ENCODE data around the gene RTN4RL2.
A peak's percentile ranks its signal among the peaks of the same experiment; 100 is the strongest.

Gene RTN4RL2

GRCh38 chr11:57425565-57426438, 34.5 kb upstream of the RTN4RL2 start:
- peak overlapping the region; percentile 93 for H3K4me2 ChIP-seq (ENCODE audit: low read depth, low read length, poor library complexity, severe bottlenecking)
- H3K27ac ChIP-seq (ENCODE audit: low read depth, low read length), result peak overlapping the region; percentile 76
- peak overlapping the region; percentile 94 for H3K9ac ChIP-seq (ENCODE audit: low read length)
- H4K20me1 ChIP-seq (ENCODE audit: low read depth, low read length), result no peaks in the 10 kb centered on the region; the same call in 1 of the 2 replicates
- no peak for TF ChIP-seq EZH2phosphoT487 (conservative IDR thresholded peaks at IDR 0.05; ENCODE audit: low read length)
- no peak for TF ChIP-seq CTCF (IDR thresholded peaks at IDR 0.05; ENCODE audit: insufficient read depth, low read length, poor library complexity, severe bottlenecking)
- H3K79me2 ChIP-seq (ENCODE audit: insufficient read depth, low read length), result peaks cover 52% of the 10 kb centered on the region
- H3K27me3 ChIP-seq (ENCODE audit: low read length), result no peaks in the 10 kb centered on the region
- H3K9me2 ChIP-seq (replicated peaks; ENCODE audit: insufficient read depth, low read length), result no peaks in the 10 kb centered on the region
- H3K9me3 ChIP-seq (ENCODE audit: insufficient read depth, low read length), result no peaks in the 10 kb centered on the region
- H3K36me3 ChIP-seq (ENCODE audit: low read length), result peaks cover 25% of the 10 kb centered on the region
- peaks cover 9% of the 10 kb centered on the region; the same call in 1 of the 2 replicates for H3F3A ChIP-seq (ENCODE audit: insufficient read depth)
- peak overlapping the region; percentile 82 for H3K4me3 ChIP-seq (ENCODE audit: insufficient read depth, low read length, poor library complexity, severe bottlenecking)
- H2AFZ ChIP-seq (ENCODE audit: low read depth, low read length, severe bottlenecking), result no peak overlapping the region

GRCh38 chr11:57426439-57426928, 33.8 kb upstream of the RTN4RL2 start:
- Histone ChIP-seq H3K79me2 (ENCODE audit: insufficient read depth, low read length) (peaks cover 45% of the 10 kb centered on the region), H3K4me3 (ENCODE audit: insufficient read depth, low read length, poor library complexity, severe bottlenecking) (peak overlapping the region; percentile 82), H3K27ac (ENCODE audit: low read depth, low read length) (peak overlapping the region; percentile 76), H3K36me3 (ENCODE audit: low read length) (peaks cover 23% of the 10 kb centered on the region), H4K20me1 (ENCODE audit: low read depth, low read length) (no peaks in the 10 kb centered on the region; the same call in 1 of the 2 replicates), H3K9ac (ENCODE audit: low read length) (peak overlapping the region; percentile 94), H3K4me2 (ENCODE audit: low read depth, low read length, poor library complexity, severe bottlenecking) (peak overlapping the region; percentile 93), H3K27me3 (ENCODE audit: low read length) (no peaks in the 10 kb centered on the region), H3K9me3 (ENCODE audit: insufficient read depth, low read length) (no peaks in the 10 kb centered on the region), H2AFZ (ENCODE audit: low read depth, low read length, severe bottlenecking) (peak overlapping the region; percentile 96), H3K9me2 (replicated peaks; ENCODE audit: insufficient read depth, low read length) (no peaks in the 10 kb centered on the region), H3F3A (ENCODE audit: insufficient read depth) (peaks cover 9% of the 10 kb centered on the region; the same call in 1 of the 2 replicates)
- TF ChIP-seq CTCF (IDR thresholded peaks at IDR 0.05; ENCODE audit: insufficient read depth, low read length, poor library complexity, severe bottlenecking) (no peak), EZH2phosphoT487 (conservative IDR thresholded peaks at IDR 0.05; ENCODE audit: low read length) (no peak)

- Histone ChIP-seq H3K9me3 (ENCODE audit: insufficient read depth, low read length) (no peaks in the 10 kb centered on the region), H2AFZ (ENCODE audit: low read depth, low read length, severe bottlenecking) (peak within 1 kb of the TSS; percentile 96), H3K4me2 (ENCODE audit: low read depth, low read length, poor library complexity, severe bottlenecking) (peak within 1 kb of the TSS; percentile 93), H3K9ac (ENCODE audit: low read length) (peak within 1 kb of the TSS; percentile 94), H3F3A (ENCODE audit: insufficient read depth) (peaks cover 9% of the 10 kb centered on the region; the same call in 1 of the 2 replicates), H3K79me2 (ENCODE audit: insufficient read depth, low read length) (peaks cover 38% of the 10 kb centered on the region), H3K27ac (ENCODE audit: low read depth, low read length) (peak within 1 kb of the TSS; percentile 76), H3K9me2 (replicated peaks; ENCODE audit: insufficient read depth, low read length) (no peaks in the 10 kb centered on the region), H3K36me3 (ENCODE audit: low read length) (peaks cover 16% of the 10 kb centered on the region), H4K20me1 (ENCODE audit: low read depth, low read length) (no peaks in the 10 kb centered on the region; the same call in 1 of the 2 replicates), H3K27me3 (ENCODE audit: low read length) (no peaks in the 10 kb centered on the region), H3K4me3 (ENCODE audit: insufficient read depth, low read length, poor library complexity, severe bottlenecking) (peak within 1 kb of the TSS; percentile 82)
- TF ChIP-seq EZH2phosphoT487 (conservative IDR thresholded peaks at IDR 0.05; ENCODE audit: low read length) (no peak), CTCF (IDR thresholded peaks at IDR 0.05; ENCODE audit: insufficient read depth, low read length, poor library complexity, severe bottlenecking) (no peak)
These were observed 33.2 kb upstream of the RTN4RL2 start, which contains the start of gene SLC43A3 for GRCh38 chr11:57426929-57427726. TSS of gene SLC43A3 (minus strand) at chr11:57427121. CDS start at chr11:57426172, 949 bp downstream.

Data from SU-DHL-6 (cell line).